DOHH2 (cell line): ENCODE results near the gene USB1.

Experiments
- EZH2phosphoT487 ChIP-seq: fragments of 200-600 bp; sonication (generic); IDR thresholded peaks from 2 replicates; pipeline ENCODE4 v1.6.1; 2017; ENCODE audit warnings: borderline replicate concordance, mild to moderate bottlenecking, antibody characterized with exemption, low read length, moderate library complexity, mixed read lengths
- TF ChIP-seq, protein P1 (sequence below): fragments of 200-600 bp; sonication (generic); IDR thresholded peaks from one replicate; pipeline ENCODE4 v1.5.1; 2014; ENCODE audit warnings: antibody characterized with exemption, mild to moderate bottlenecking, low read depth, low read length; ENCODE audit not compliant: poor library complexity, severe bottlenecking

DNA sequence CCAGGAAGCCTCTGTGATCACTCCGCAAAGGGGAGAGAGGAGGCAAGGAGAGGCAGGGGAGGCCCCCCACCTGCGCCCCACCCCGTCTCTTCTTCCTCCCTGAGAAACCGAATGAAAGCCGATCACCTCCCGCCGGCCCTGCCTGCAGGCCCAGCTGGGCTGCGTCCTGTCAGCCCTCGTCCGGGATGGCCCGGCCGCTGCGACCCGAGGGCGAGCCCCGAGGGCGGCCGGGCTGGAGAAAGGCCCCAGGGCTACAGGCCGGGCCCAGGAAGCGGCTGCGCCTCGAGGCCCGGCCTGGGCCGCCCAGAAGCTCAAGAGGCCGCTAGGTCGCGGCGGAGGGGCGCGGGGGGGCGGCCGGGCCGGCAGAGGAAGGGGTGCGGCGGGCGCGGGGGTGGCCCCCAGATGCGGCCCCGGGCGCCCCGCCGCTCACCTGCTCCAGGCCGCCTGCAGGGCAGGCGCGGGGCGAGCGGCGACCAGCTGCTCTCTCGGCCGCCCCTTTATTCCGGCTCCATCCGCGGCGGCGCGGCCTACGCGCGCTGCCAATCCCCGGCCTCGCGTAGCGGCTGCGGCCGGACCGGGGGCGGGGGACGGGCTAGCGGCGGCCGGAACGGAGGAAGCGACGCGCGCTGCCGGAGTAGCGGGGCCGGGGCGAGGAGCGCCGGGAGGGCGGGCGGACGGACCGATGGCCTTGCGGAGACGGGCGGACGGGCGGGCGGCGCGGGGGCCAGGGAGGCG is 1.1 kb upstream of the USB1 start, which contains the start of gene ZNF319:
- TF ChIP-seq, protein P1, sequence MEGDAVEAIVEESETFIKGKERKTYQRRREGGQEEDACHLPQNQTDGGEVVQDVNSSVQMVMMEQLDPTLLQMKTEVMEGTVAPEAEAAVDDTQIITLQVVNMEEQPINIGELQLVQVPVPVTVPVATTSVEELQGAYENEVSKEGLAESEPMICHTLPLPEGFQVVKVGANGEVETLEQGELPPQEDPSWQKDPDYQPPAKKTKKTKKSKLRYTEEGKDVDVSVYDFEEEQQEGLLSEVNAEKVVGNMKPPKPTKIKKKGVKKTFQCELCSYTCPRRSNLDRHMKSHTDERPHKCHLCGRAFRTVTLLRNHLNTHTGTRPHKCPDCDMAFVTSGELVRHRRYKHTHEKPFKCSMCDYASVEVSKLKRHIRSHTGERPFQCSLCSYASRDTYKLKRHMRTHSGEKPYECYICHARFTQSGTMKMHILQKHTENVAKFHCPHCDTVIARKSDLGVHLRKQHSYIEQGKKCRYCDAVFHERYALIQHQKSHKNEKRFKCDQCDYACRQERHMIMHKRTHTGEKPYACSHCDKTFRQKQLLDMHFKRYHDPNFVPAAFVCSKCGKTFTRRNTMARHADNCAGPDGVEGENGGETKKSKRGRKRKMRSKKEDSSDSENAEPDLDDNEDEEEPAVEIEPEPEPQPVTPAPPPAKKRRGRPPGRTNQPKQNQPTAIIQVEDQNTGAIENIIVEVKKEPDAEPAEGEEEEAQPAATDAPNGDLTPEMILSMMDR, result no peak
- TF ChIP-seq EZH2phosphoT487, result no peak
